ENCODE measurements around the gene AKNA.

The AKNA gene

GRCh38 chr9:114357360-114357759, 30.4 kb downstream of the AKNA start:
- no peak for DNase-seq (ENCODE audit: low read depth)

DNA sequence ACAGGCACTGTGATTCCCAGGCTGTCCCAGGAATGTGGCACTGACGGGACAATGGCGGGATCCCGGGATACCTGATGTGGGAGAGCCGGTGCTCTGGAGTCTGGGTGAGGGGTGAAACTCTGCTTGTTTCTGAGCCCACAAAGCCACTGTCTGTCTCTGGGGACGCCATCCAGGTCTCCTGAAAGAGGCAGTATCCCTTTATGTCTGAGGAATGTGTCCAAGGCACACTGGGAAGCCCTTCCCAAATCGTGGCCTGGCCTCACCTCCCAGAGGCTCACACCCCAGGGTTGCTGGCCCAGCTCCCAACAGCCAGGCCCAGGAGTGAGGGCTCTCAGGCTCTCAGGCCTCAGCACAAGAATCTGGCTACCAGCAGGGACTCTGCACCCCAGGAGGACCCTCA, 31.0 kb downstream of the AKNA start:
- DNase-seq (ENCODE audit: low read depth) = no peak

GRCh38 chr9:114355821-114356220, 32.0 kb downstream of the AKNA start:
- no peak for DNase-seq (ENCODE audit: low read depth)

GRCh38 chr9:114351932-114352331, 35.9 kb downstream of the AKNA start:
- DNase-seq (ENCODE audit: low read depth) = no peak

GRCh38 chr9:114350636-114351401, 37.0 kb downstream of the AKNA start:
- no peak for DNase-seq (ENCODE audit: low read depth)

- no peak for DNase-seq (ENCODE audit: low read depth)
These were observed 37.9 kb downstream of the AKNA start for GRCh38 chr9:114349713-114350480.

GRCh38 chr9:114348906-114349482, 38.8 kb downstream of the AKNA start:
- peak; percentile 93 for DNase-seq (ENCODE audit: low read depth)

DNA sequence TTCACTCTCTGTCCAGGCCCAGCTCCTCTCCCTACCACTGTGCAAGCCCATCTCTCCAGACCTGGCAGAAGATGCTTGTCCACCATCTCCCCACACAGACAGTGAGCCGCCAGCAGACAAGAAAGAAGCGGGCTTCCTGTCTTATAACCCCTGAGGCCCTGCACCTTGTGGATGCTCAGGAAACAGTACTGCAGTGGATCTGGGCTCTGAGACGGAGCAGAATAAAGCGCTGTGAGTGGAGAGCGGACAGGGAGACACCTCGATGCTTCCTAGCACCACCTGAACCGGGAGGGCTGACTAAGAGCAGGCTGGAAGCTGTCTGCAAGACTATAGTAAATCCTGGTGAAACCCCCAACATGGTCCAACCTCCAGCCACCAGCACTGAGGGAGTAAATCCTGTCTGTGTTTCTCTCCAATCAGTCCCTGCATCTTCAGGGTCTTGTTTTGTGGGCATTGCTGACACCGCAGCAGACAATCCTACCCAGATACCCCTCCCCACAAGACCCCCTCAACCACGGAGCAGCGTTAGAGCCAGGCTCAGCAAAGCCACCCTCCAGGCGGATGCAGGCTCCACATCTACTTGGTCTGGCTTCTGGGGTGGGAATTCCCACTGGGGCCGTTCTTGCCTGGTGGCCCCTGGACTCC, 39.4 kb downstream of the AKNA start:
- DNase-seq (ENCODE audit: low read depth) = no peak

- DNase-seq (ENCODE audit: low read depth) = no peak
These were observed 40.1 kb downstream of the AKNA start for GRCh38 chr9:114347675-114348074.

- no peak for DNase-seq (ENCODE audit: low read depth)
These were observed 41.6 kb downstream of the AKNA start for GRCh38 chr9:114346146-114346545.

- DNase-seq (ENCODE audit: low read depth) = no peak
These were observed 42.2 kb downstream of the AKNA start for GRCh38 chr9:114345493-114346065.

GRCh38 chr9:114344692-114345091, 43.1 kb downstream of the AKNA start:
- DNase-seq (ENCODE audit: low read depth) = no peak

GRCh38 chr9:114344188-114344566, 43.6 kb downstream of the AKNA start:
- DNase-seq (ENCODE audit: low read depth) = no peak

DNA sequence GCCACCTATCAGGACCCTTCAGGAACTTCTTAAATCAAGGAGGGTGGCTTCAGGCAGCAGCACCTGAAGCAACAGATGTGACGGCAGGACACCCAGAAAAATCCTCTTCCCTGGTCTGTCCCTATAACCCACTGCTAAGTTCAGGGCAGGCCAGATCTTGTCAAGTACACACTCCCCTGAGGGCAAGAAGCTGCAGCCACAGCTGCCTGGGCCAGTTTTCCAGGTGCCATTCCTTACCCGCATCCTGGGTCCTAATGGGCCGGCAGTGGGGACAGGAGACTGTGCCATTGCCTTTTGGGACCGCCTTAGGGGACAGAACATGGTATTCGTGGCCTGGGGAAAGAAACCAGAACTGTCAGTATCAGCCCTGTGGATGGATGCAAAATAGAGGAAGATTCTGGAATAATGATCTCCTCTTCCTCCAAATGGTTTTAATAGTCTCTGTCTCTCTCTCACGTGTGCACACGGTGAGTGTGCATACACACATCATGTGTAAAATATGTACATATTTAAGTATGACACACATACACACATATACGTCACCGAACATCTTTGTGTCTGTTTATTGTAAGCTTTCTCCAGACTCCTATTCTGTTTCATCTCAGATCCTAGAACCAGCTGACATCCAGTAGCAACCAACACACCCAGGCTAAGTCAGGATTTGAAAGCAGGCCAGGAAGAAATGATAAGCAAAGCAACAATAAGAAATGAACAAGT, 44.2 kb downstream of the AKNA start:
- DNase-seq (ENCODE audit: low read depth) = no peak

DNA sequence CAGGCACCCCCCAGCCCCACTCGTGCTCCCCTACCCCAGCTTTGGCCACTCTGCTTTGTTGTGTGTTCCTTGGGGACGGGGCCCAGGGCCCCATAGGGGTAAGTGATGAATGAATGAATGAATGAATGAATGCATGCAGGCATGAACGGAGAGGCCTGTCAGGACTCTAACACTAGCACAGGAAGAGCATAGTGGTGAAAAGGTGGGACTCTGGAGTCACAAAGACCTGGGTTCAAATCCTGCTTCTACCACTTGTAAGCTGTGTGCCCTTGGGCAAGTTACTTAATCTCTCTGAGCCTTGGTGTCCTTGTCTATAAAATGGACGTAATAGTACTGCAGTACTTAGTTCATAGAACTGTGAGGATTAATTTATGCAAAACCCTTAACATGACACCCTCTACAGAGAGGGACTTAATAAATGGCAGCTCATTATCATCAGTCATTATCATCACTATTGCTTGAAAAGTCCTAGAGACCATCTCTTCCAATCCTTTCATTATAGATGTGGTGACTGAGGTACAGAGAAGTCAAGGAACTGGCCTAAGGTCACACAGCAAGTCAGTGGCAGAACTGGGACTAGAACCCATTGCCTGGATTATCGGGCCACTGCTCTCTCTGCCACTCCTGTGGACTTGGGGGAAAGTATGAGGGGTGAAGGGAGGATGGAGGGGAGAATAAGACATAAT, 44.9 kb downstream of the AKNA start:
- DNase-seq (ENCODE audit: low read depth) = no peak

DNA sequence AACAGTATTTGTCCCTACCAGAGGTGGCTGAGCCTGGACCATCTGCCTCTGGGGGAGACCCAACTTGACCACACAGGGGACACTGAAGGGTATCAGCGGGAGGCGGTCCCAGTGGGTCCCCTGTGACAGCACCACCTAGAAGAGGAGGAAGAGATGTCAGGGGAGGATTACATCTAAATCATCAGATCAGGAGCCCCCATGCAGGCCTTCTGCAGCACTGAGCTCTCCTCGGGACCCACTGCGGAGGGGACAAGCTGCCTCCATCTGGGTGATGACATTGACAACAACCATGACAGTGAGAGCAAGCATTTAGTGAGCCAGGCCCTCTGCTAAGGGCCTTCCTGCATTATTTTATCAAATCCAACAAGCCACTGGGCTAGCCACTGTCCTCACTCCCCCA, 45.8 kb downstream of the AKNA start:
- no peak for DNase-seq (ENCODE audit: low read depth)

GRCh38 chr9:114341152-114341830, 46.5 kb downstream of the AKNA start:
- DNase-seq (ENCODE audit: low read depth) = no peak

DNA sequence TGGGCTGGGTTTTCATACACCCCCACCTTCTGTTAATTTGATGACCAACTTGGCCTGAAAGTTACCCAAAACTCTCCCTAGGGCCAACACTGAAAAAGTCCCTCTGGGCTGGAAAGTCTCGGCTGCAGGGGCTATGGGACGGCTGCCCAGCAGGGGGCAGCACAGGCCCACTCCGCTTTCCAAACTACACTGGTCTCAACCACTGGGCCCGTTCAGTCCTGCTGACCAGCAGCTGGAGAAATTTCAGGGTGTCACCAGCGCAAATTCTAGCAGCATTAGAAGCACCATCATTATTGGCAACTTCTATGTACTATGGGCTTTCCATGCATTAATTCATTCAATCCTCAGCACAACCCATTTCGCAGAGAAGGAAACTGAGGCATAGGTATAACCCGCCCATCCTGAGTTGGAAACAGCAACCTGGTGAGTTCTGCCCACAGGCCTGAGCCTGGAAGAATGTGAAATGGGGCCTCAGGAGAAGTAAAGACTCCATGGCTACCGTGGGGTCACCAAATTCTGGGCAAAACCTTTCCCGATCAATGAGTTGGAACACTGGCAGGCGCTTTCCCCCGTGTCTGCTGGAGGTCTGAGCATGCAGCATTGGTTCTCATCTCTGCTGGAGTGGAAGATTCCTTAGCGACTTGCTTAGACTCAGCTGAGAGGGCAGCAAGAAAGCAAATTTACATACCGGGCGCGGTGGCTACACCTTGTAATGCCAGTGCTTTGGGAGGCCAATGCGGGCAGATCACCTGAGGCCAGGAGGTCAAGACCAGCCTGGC, 48.5 kb downstream of the AKNA start:
- no peak for DNase-seq (ENCODE audit: low read depth)

GRCh38 chr9:114338187-114338586, 49.6 kb downstream of the AKNA start:
- DNase-seq (ENCODE audit: low read depth) = no peak

Data from non-pigmented ciliary epithelial cell (primary cell).